ENCODE measurements around the gene PITPNM3. TPM values are rescaled to one million over a fixed set of nuclear protein-coding genes. Genes with fewer than 3 reads are reported as not detected.
A peak's percentile ranks its signal among the peaks of the same experiment; 100 is the strongest.

The PITPNM3 gene
- total and polyA plus RNA-seq, 10 donors, result 5.4 to 215 (median 125) TPM

DNA sequence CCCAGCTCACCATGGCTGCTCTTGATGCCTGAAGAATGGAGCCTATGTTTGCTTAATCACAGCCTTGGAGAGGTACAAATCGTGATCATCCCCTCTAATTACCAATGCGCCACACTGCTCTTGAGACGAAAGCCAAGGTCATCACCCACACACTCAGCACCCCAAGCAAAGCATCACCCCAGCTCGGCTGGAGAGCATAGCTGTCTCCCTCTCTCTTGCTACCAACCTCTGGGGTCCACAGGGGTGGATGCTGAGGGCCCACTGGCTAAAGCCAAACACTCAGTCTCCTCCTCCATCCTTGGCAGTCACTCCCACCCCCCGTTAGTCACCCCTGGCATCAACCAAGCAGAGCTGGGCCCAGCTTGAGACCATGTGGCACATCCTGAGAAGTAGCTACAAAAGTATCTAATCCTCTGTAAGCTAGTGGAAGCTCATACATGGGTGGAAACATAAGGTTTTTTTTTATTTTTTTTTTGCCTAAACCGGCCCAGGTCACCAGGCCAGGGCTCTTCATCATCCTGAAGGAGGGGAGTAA is 67.3 kb downstream of the PITPNM3 start:
- 57 to 80% (median 72%) methylated on average over 6 of the region's 6 CpGs for WGBS, 5 donors
- intact Hi-C loops (cut with DNase I; ENCODE audit: low total_unique reads), result no loop called here
- no peak overlapping the region for H3K4me3 ChIP-seq
- H3K27ac ChIP-seq, result peak overlapping the region in 6 of 8 donors; percentile 26 to 74 (median 70)
- TF ChIP-seq CTCF (IDR thresholded peaks at IDR 0.05 in 8 of 11, conservative IDR thresholded peaks at IDR 0.05 in 3 of 11) (no peak), POLR2AphosphoS5 (IDR thresholded peaks at IDR 0.05) (peak in 1 of 3 donors; percentile 6), POLR2A (IDR thresholded peaks at IDR 0.05) (no peak)
- peaks cover 0 to 6% (median 0%) of the 10 kb centered on the region in 6 donors for H3K36me3 ChIP-seq
- DNase-seq, result peak; percentile 36
- H3K27me3 ChIP-seq (replicated peaks in 1 of 7), result no peaks in the 10 kb centered on the region
- H3K9me3 ChIP-seq, result no peaks in the 10 kb centered on the region
- peaks cover 13 to 89% (median 32%) of the 10 kb centered on the region in 6 donors for H3K4me1 ChIP-seq

- no peaks in the 10 kb centered on the region for H3K27me3 ChIP-seq (replicated peaks in 1 of 7)
- WGBS, 5 donors, result 58 to 89% (median 74%) methylated on average over 6 of the region's 6 CpGs
- DNase-seq, result peak; percentile 18
These were observed 68.3 kb downstream of the PITPNM3 start for GRCh38 chr17:6488008-6488539.

GRCh38 chr17:6487251-6488007 is 68.9 kb downstream of the PITPNM3 start:
- WGBS, 5 donors, result 63 to 73% (median 68%) methylated on average over 12 to 13 of the region's 13 CpGs

More at GRCh38 chr17:6488008-6488539, 68.3 kb downstream of the PITPNM3 start:
- intact Hi-C loops (cut with DNase I; ENCODE audit: low total_unique reads), result no loop called here
- Histone ChIP-seq H3K4me3 (no peak overlapping the region), H3K4me1 (peaks cover 11 to 90% (median 30%) of the 10 kb centered on the region in 6 donors), H3K27ac (peak overlapping the region in 7 of 8 donors; percentile 13 to 74 (median 70)), H3K9me3 (no peaks in the 10 kb centered on the region), H3K36me3 (peaks cover 0 to 16% (median 0%) of the 10 kb centered on the region in 6 donors)
- TF ChIP-seq CTCF (IDR thresholded peaks at IDR 0.05 in 8 of 11, conservative IDR thresholded peaks at IDR 0.05 in 3 of 11), result no peak
- TF ChIP-seq POLR2AphosphoS5 (IDR thresholded peaks at IDR 0.05), result no peak
- no peak for TF ChIP-seq POLR2A (IDR thresholded peaks at IDR 0.05)

More at GRCh38 chr17:6487251-6488007, 68.9 kb downstream of the PITPNM3 start:
- H3K27me3 ChIP-seq (replicated peaks in 1 of 7), result no peaks in the 10 kb centered on the region
- TF ChIP-seq POLR2AphosphoS5 (IDR thresholded peaks at IDR 0.05), result peak; percentile 65 to 81 (median 79)
- TF ChIP-seq CTCF (IDR thresholded peaks at IDR 0.05 in 8 of 11, conservative IDR thresholded peaks at IDR 0.05 in 3 of 11), result no peak
- intact Hi-C loops (cut with DNase I; ENCODE audit: low total_unique reads), result no loop called here
- H3K36me3 ChIP-seq, result peaks cover 0 to 22% (median 0%) of the 10 kb centered on the region in 6 donors
- peak; percentile 85 for DNase-seq
- H3K4me3 ChIP-seq, result no peak overlapping the region
- no peaks in the 10 kb centered on the region for H3K9me3 ChIP-seq
- H3K4me1 ChIP-seq, result peaks cover 10 to 86% (median 30%) of the 10 kb centered on the region in 6 donors
- H3K27ac ChIP-seq, result peak overlapping the region in 7 of 8 donors; percentile 27 to 74 (median 70)

All from spleen (tissue), 11 donors.